Neural cell (in vitro differentiated cells): ENCODE data around the gene ZFR2. TPM values are rescaled to one million over a fixed set of nuclear protein-coding genes. Genes with fewer than 3 reads are reported as not detected.

Source experiments
- H2AFZ ChIP-seq: fragments of 200-600, 300-800 bp; sonication (generic), shearing (Covaris generic); 2 replicates; pipeline ENCODE4 v1.6.0; 2014; ENCODE audit warnings: low read depth, mild to moderate bottlenecking, antibody characterized with exemption, low read length, moderate library complexity
- H3F3A ChIP-seq: fragments of 200-600 bp; shearing (Covaris generic); 2 replicates; pipeline ENCODE4 v1.6.1; 2016; ENCODE audit warnings: mild to moderate bottlenecking, moderate library complexity, mixed read lengths, antibody characterized with exemption, low read length; ENCODE audit not compliant: insufficient read depth, poor library complexity, severe bottlenecking
- H3K27ac ChIP-seq: fragments of 200-600, 300-800 bp; sonication (generic), shearing (Covaris generic); 2 replicates; pipeline ENCODE4 v1.5.1; 2014; ENCODE audit warnings: mild to moderate bottlenecking, low read length, moderate library complexity
- H3K27me3 ChIP-seq: fragments of 300-800, 200-600 bp; sonication (generic), shearing (Covaris generic); 2 replicates; pipeline ENCODE4 v1.6.0; 2014; ENCODE audit warnings: mild to moderate bottlenecking, low read depth, low read length, moderate library complexity; ENCODE audit not compliant: insufficient read depth
- H3K36me3 ChIP-seq: fragments of 300-800, 200-600 bp; sonication (generic), shearing (Covaris generic); 2 replicates; pipeline ENCODE4 v1.5.1; 2014; ENCODE audit warnings: mild to moderate bottlenecking, antibody characterized with exemption, low read length, moderate library complexity; ENCODE audit not compliant: insufficient read depth
- H3K4me2 ChIP-seq: fragments of 300-800, 200-600 bp; sonication (generic), shearing (Covaris generic); 2 replicates; pipeline ENCODE4 v1.6.0; 2014; ENCODE audit warnings: mild to moderate bottlenecking, low read length
- H3K4me3 ChIP-seq: fragments of 300-800, 200-600 bp; sonication (generic), shearing (Covaris generic); 2 replicates; pipeline ENCODE4 v1.5.1; 2014; ENCODE audit warnings: mild to moderate bottlenecking, low read length, moderate library complexity
- H3K79me2 ChIP-seq: fragments of 200-600 bp; shearing (Covaris generic); replicated peaks from 2 replicates; pipeline ENCODE4 v1.6.0; 2014; ENCODE audit warnings: mild to moderate bottlenecking, low read length, moderate library complexity; ENCODE audit not compliant: insufficient read depth
- H3K9ac ChIP-seq: fragments of 300-800, 200-600 bp; sonication (generic), shearing (Covaris generic); 2 replicates; pipeline ENCODE4 v1.6.1; 2016; ENCODE audit warnings: mild to moderate bottlenecking, low read length, mixed read lengths
- H3K9me2 ChIP-seq: fragments of 200-600 bp; shearing (Covaris generic); 2 replicates; pipeline ENCODE4 v1.6.1; 2016; ENCODE audit warnings: mild to moderate bottlenecking, low read length, mixed read lengths; ENCODE audit not compliant: insufficient read depth
- H3K9me3 ChIP-seq: fragments of 200-600, 300-800 bp; sonication (generic), shearing (Covaris generic); 2 replicates; pipeline ENCODE4 v1.6.1; 2016; ENCODE audit warnings: mild to moderate bottlenecking, mixed run types, low read length, moderate library complexity, mixed read lengths
- H4K20me1 ChIP-seq: fragments of 200-600 bp; shearing (Covaris generic); 2 replicates; pipeline ENCODE4 v1.6.1; 2016; ENCODE audit warnings: mild to moderate bottlenecking, mixed run types; ENCODE audit not compliant: insufficient read depth
- EP300 ChIP-seq: fragments of 450-650 bp; conservative IDR thresholded peaks from 2 replicates; pipeline ENCODE4 v1.6.1; 2014; ENCODE audit warnings: antibody characterized with exemption, mild to moderate bottlenecking, moderate library complexity; ENCODE audit not compliant: poor library complexity, severe bottlenecking
- EZH2 ChIP-seq: fragments of 200-600, 300-800 bp; shearing (Covaris generic), sonication (generic); IDR thresholded peaks from 2 replicates; pipeline ENCODE4 v1.6.1; 2014; ENCODE audit warnings: antibody characterized with exemption, low read length, borderline replicate concordance, mild to moderate bottlenecking; ENCODE audit not compliant: insufficient read depth, poor library complexity, severe bottlenecking
- MXI1 ChIP-seq: fragments of 450-650 bp; conservative IDR thresholded peaks from 2 replicates; pipeline ENCODE4 v1.6.1; 2014; ENCODE audit warnings: antibody characterized with exemption, mild to moderate bottlenecking; ENCODE audit not compliant: poor library complexity, severe bottlenecking
- POLR2AphosphoS5 ChIP-seq: IDR thresholded peaks from 2 replicates; pipeline ENCODE4 v1.6.1; 2012
- RAD21 ChIP-seq: fragments of 450-650 bp; conservative IDR thresholded peaks from 2 replicates; pipeline ENCODE4 v1.6.1; 2014; ENCODE audit warnings: antibody characterized with exemption, mild to moderate bottlenecking, moderate library complexity
- REST ChIP-seq: IDR thresholded peaks from 2 replicates; pipeline ENCODE4 v1.6.1; 2012; ENCODE audit warnings: borderline replicate concordance
- SMC3 ChIP-seq: fragments of 450-650 bp; conservative IDR thresholded peaks from 2 replicates; pipeline ENCODE4 v1.6.1; 2014; ENCODE audit warnings: antibody characterized with exemption, mild to moderate bottlenecking, moderate library complexity; ENCODE audit not compliant: poor library complexity
- TAF1 ChIP-seq: IDR thresholded peaks from 2 replicates; pipeline ENCODE4 v1.6.1; 2012; ENCODE audit warnings: low read depth
- polyA minus RNA-seq: library from RNA; depleted of rRNA, polyadenylated mRNA; stranded (reverse); fragments of >200 nt; gene quantifications from 2 replicates; pipeline ENCODE4 v1.2.3, GENCODE V29; 2014
- polyA plus RNA-seq: library from polyadenylated mRNA; depleted of rRNA; stranded (reverse); fragments of >200 nt; gene quantifications from 2 replicates; pipeline ENCODE4 v1.2.3, GENCODE V29; 2014
- TF ChIP-seq, protein P1 (sequence below): fragments of 450-650 bp; IDR thresholded peaks from 2 replicates; pipeline ENCODE4 v1.5.1; 2014; ENCODE audit warnings: antibody characterized with exemption, mild to moderate bottlenecking, moderate library complexity; ENCODE audit not compliant: poor library complexity, severe bottlenecking

Gene ZFR2
- polyA plus RNA-seq (9.0 and 16.9 TPM in 2 replicates), polyA minus RNA-seq (5.8 and 8.3 TPM in 2 replicates)

DNA sequence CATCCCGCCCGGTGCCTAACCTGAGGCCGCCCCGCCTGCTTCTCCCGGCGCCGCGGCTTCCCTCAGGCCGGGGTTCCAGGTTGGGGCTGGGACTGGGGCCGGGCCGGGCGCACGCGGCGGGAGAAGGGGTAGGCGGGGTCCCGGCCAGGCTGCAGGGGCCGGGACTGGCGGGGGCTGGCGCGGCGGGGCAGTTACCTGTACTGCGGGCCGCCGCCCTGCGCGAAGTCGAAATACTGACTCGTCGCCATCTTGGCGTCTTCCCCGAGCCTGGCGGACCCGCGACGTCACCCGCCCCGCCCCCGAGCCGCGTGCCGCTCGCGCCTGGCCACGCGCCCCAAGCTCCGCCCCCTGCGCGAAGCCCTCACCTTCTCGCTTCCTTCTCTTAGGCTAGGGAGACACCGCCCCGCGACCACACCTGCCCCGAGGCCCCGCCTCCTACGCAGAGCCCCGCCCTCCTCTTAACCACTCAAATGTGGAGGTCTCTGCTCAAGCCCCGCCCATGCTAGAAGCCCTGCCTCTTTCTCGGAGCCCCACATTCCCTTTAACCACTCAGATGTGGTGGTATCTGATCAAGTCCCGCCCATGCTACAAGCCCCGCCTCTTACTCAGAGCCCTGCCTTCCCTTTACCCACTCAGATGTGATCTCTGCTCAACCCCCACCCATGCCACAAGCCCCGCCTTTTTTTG lies at the start of gene ZFR2:
ZFR2 (minus strand) TSS at position 269 of the 687 bp plus-strand sequence; CDS start at position 248, 21 bp downstream.
- Histone ChIP-seq H4K20me1 (no peaks in the 10 kb centered on the region), H3F3A (no peaks in the 10 kb centered on the region), H3K79me2 (no peaks in the 10 kb centered on the region), H3K4me2 (no peak within 1 kb of the TSS), H2AFZ (peak within 1 kb of the TSS; percentile 21), H3K9me3 (peaks cover 4% of the 10 kb centered on the region), H3K9ac (peak within 1 kb of the TSS; percentile 58), H3K27me3 (peaks cover 9% of the 10 kb centered on the region), H3K9me2 (no peaks in the 10 kb centered on the region), H3K4me3 (peak within 1 kb of the TSS; percentile 62), H3K36me3 (no peaks in the 10 kb centered on the region), H3K27ac (no peak within 1 kb of the TSS)
- TF ChIP-seq POLR2AphosphoS5 (peak; percentile 43), RAD21 (no peak)

GRCh38 chr19:3916033-3916432 lies 47.2 kb upstream of the ZFR2 start:
- Histone ChIP-seq H3K36me3 (peaks cover 6% of the 10 kb centered on the region), H3K9me2 (no peaks in the 10 kb centered on the region), H3K9ac (no peak overlapping the region), H2AFZ (no peak overlapping the region), H3K9me3 (no peaks in the 10 kb centered on the region), H3K4me2 (no peak overlapping the region), H3K79me2 (no peaks in the 10 kb centered on the region), H3F3A (no peaks in the 10 kb centered on the region), H3K4me3 (no peak overlapping the region), H3K27ac (no peak overlapping the region), H3K27me3 (no peaks in the 10 kb centered on the region), H4K20me1 (no peaks in the 10 kb centered on the region)
- no peak for TF ChIP-seq SMC3
- no peak for TF ChIP-seq RAD21
- TF ChIP-seq, protein P1, sequence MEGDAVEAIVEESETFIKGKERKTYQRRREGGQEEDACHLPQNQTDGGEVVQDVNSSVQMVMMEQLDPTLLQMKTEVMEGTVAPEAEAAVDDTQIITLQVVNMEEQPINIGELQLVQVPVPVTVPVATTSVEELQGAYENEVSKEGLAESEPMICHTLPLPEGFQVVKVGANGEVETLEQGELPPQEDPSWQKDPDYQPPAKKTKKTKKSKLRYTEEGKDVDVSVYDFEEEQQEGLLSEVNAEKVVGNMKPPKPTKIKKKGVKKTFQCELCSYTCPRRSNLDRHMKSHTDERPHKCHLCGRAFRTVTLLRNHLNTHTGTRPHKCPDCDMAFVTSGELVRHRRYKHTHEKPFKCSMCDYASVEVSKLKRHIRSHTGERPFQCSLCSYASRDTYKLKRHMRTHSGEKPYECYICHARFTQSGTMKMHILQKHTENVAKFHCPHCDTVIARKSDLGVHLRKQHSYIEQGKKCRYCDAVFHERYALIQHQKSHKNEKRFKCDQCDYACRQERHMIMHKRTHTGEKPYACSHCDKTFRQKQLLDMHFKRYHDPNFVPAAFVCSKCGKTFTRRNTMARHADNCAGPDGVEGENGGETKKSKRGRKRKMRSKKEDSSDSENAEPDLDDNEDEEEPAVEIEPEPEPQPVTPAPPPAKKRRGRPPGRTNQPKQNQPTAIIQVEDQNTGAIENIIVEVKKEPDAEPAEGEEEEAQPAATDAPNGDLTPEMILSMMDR = no peak
- TF ChIP-seq POLR2AphosphoS5 = no peak
- no peak for TF ChIP-seq REST
- TF ChIP-seq EZH2 = no peak
- no peak for TF ChIP-seq EP300
- TF ChIP-seq MXI1 = no peak
- no peak for TF ChIP-seq TAF1
